ENCODE data around the gene OLFM2. TPM values are rescaled to one million over a fixed set of nuclear protein-coding genes. Genes with fewer than 3 reads are reported as not detected.

Gene OLFM2
- total RNA-seq, 1 donor from 2014 or later: 8.5 TPM

DNA sequence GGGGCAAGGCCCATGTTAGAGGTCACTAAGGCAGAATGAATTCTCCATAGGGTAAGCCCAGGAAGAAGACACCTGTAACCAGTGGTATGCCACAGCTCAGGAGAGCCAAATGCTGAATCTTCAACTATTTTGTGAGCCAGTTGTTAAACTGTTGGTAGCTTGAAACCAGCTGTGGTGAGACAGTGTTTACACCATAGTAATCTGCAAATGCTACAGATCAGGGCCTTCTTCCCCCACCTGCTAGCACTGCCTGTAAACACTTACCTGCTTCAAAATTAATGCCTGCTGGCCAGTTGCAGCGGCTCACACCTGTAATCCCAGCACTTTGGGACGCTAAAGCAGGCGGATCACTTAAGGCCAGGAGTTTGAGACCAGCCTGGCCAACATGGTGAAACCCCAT lies 129.5 kb downstream of the OLFM2 start:
- Histone ChIP-seq H3K27ac (no peak overlapping the region), H3K4me3 (no peak overlapping the region), H3K4me1 (no peaks in the 10 kb centered on the region), H3K36me3 (peaks cover 60% of the 10 kb centered on the region), H3K27me3 (ENCODE audit: low read depth) (no peaks in the 10 kb centered on the region), H3K9me3 (no peaks in the 10 kb centered on the region)
- DNase-seq (no peak), ATAC-seq (no peak)
- TF ChIP-seq, protein P1, sequence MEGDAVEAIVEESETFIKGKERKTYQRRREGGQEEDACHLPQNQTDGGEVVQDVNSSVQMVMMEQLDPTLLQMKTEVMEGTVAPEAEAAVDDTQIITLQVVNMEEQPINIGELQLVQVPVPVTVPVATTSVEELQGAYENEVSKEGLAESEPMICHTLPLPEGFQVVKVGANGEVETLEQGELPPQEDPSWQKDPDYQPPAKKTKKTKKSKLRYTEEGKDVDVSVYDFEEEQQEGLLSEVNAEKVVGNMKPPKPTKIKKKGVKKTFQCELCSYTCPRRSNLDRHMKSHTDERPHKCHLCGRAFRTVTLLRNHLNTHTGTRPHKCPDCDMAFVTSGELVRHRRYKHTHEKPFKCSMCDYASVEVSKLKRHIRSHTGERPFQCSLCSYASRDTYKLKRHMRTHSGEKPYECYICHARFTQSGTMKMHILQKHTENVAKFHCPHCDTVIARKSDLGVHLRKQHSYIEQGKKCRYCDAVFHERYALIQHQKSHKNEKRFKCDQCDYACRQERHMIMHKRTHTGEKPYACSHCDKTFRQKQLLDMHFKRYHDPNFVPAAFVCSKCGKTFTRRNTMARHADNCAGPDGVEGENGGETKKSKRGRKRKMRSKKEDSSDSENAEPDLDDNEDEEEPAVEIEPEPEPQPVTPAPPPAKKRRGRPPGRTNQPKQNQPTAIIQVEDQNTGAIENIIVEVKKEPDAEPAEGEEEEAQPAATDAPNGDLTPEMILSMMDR (IDR thresholded peaks at IDR 0.05): no peak
- intact Hi-C loops (cut with DNase I): no loop called here

Other genes starting within 250 kb of the OLFM2 start
- gene ZNF846, start 167.8 kb downstream of the OLFM2 start, total RNA-seq: 14.7 TPM
- gene FBXL12, start 117.4 kb downstream of the OLFM2 start, total RNA-seq: 18.6 TPM
- 241 TPM for gene UBL5, start 108.6 kb downstream of the OLFM2 start, total RNA-seq
- gene PIN1, start 101.2 kb downstream of the OLFM2 start, total RNA-seq: 57.0 TPM
- 8.9 TPM for gene COL5A3, start 74.0 kb upstream of the OLFM2 start, total RNA-seq
- gene RDH8, start 77.0 kb upstream of the OLFM2 start, total RNA-seq: not detected
- gene SHFL, start 149.8 kb upstream of the OLFM2 start, total RNA-seq: 43.4 TPM
- gene ANGPTL6, start 166.2 kb upstream of the OLFM2 start, total RNA-seq: 0.44 TPM
- 30.8 TPM for gene PPAN, start 169.8 kb upstream of the OLFM2 start, total RNA-seq
- 15.6 TPM for gene P2RY11, start 175.2 kb upstream of the OLFM2 start, total RNA-seq
- 158 TPM for gene EIF3G, start 183.4 kb upstream of the OLFM2 start, total RNA-seq

All from lower lobe of right lung (tissue), 2 donors.